CD4-positive, alpha-beta T cell treated with Interferon gamma for 1 hour (primary cell): ENCODE measurements around the gene ZNF675.
"Not testable (repeated sequence)": the region's sequence is repeated elsewhere in the genome, so short reads cannot be mapped to it uniquely, and the experiment has no call there.

Experiments
- DNase-seq: peaks from one replicate; pipeline ENCODE4 v3.0.0-alpha.2; 2020

The ZNF675 gene

DNA sequence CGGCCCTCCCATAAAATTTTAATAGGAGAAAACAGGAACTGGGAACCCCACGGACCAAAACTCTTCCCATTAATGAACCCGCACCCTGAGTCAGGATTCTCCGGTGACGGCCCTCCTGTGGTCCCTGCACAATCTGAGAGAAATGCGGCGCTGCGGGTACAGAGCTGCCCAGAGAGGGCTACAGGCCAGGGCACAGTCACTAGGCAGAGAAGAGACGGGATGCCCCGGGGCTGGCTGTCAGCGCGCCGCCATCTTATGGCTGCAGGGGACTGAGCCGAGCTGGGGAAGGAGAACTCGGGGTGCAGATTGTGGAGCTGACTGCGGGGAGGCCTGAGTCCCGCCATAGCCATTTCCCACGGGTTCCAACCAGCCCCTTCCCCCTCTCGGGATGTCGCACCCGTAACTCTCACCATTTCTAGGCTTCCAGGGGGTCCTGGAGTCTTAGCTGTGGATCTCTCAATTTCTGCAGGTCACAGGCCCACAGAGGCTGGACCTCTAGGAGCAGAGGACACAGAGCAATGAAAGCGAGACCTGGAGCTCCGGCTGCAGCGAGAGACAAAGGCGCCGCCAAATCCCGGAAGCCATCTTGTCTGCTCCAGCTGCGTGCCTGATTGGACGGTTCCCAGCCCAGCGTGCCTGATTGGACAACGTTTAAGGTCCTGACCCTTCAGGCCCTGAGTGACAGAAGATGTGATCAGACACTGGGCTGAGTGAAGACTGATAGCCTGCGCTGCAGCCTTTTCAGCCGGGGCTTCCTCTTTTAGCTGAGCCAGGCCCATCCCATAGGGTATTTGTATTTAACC, at the start of gene ZNF675:
Gene ZNF675, minus strand, starts transcription at position 592 of the 803 bp plus-strand sequence. Its CDS starts 179 bp downstream, at position 413.
- peak; percentile 91 for DNase-seq

DNA sequence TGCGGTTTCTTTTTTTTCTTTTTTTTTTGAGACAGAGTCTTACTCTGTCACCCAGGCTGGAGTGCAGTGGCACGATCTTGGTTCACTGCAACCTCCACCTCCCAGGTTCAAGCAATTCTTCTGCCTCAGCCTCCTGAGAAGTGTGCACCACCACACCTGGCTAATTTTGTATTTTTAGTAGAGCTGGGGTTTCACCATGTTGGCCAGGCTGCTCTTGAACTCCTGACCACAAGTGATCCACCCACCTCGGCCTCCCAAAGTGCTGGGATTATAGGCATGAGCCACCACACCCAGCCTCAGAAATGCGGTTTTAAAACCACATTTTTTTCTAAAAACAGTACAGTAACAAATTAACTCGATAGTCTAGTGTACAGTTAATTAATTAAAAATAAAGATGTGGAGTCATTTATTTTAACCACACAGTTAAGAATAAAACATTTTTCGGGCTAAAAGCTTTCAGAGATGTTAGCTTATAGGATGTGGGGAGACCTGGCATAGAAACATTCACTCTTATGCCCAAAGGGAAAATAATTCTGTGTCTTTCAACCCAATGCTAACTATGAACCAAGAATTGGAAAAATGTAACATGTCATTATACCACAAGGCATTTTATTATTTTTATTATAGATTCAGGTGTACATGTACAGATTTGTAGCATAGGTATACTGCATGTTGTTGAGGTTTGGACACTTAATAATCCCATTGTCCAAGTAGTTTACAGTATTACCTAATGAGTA, 43.9 kb upstream of the ZNF675 start:
- not testable (repeated sequence) for DNase-seq

DNA sequence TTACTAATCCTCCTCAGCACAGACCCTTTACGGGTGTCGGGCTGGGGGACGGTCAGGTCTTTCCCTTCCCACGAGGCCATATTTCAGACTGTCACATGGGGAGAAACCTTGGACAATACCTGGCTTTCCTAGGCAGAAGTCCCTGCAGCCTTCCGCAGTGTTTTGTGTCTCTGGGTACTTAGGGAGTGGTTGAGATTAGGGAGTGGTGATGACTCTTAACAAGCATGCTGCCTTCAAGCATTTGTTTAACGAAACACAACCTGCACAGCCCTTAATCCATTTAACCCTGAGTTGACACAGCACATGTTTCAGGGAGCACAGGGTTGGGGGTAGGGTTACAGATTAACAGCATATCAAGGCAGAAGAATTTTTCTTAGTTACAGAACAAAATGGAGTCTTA, 37.1 kb upstream of the ZNF675 start:
- not testable (repeated sequence) for DNase-seq

DNA sequence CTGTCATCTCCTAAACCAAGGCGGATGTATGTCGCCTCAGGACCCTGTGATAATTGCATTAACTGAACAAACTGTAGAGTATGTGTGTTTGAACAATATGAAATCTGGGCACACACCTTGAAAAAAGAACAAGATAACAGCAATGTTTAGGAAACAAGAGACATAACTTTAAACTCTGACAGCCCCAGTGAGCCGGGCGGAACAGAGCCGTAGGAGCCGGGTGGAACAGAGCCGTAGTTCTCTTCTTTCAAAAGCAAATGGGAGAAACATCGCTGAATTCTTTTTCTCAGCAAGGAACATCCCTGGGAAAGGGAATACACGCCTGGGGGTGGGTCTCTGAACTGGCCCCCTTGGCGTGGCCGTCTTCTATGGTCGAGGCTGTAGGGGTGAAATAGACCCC, 31.8 kb upstream of the ZNF675 start:
- no peak for DNase-seq

DNA sequence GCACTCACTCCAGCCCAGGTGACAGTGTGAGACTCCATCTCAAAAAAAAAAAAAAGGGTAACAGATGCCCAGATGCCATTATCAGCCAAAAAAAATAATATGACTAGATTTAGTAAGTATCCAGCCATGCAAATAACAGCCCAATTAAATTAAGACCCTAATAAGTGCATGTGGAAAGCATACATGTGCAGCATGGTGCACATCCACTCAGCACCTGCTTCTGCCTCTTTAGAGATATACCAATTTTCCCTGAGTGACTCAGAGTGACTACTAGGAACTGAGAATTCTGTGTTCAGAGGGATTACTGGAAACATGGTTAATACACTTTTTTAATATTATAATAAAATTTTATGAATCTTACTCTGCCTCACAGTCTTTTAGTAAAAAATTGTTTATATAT, 29.8 kb upstream of the ZNF675 start:
- no peak for DNase-seq

DNA sequence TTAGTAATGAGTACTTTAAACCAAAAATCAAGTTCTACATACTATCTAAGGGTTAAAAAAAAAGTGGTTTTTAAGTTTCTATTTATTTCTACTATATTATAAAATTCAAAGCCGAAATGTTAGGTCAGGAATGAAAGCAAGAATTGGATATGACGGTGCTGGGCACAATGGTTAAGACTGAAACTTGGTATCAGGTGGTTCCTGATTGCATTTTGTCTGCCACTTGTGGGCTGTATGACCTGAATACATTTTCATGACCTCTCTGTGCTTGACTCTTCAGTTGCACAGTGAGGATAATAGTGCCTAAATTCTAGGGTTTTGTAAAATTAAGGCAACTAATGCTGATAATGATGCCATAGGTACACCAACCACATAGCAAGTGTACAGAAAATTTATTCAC, 22.3 kb upstream of the ZNF675 start:
- no peak for DNase-seq

DNA sequence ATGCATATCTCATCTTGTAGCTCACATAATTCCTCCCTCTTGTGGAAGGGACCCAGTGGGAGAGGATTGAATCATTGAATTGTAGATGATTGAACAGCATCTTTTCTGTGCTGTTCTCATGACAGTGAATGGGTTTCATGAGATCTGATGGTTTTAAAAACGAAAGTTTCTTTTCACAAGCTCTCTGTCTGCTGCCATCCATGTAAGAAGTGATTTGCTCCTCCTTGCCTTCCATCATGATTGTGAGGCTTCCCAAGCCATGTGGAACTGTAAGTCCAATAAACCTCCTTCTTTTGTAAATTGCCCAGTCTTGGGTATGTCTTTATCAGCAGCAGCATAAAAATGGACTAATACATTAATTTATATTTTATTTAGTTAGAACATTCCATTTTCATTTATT, 19.6 kb upstream of the ZNF675 start:
- DNase-seq: no peak

- no peak for DNase-seq
Observed at GRCh38 chr19:23699521-23699860, 12.5 kb upstream of the ZNF675 start.

GRCh38 chr19:23698711-23699520, 11.9 kb upstream of the ZNF675 start:
- no peak for DNase-seq

DNA sequence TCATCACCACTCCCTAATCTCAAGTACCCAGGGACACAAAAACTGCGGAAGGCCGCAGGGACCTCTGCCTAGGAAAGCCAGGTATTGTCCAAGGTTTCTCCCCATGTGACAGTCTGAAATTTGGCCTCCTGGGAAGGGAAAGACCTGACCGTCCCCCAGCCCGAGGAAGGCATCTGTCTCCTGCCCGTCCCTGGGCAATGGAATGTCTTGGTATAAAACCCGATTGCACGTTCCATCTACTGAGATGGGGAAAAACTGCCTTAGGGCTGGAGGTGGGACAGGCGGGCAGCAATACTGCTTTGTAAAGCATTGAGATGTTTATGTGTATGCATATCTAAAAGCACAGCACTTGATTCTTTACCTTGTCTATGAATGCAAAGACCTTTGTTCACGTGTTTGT, 5.9 kb upstream of the ZNF675 start:
- not testable (repeated sequence) for DNase-seq

- DNase-seq: no peak
Observed at GRCh38 chr19:23673132-23673531, 13.9 kb downstream of the ZNF675 start.

- not testable (repeated sequence) for DNase-seq
Observed at GRCh38 chr19:23668606-23669005, 18.4 kb downstream of the ZNF675 start.

DNA sequence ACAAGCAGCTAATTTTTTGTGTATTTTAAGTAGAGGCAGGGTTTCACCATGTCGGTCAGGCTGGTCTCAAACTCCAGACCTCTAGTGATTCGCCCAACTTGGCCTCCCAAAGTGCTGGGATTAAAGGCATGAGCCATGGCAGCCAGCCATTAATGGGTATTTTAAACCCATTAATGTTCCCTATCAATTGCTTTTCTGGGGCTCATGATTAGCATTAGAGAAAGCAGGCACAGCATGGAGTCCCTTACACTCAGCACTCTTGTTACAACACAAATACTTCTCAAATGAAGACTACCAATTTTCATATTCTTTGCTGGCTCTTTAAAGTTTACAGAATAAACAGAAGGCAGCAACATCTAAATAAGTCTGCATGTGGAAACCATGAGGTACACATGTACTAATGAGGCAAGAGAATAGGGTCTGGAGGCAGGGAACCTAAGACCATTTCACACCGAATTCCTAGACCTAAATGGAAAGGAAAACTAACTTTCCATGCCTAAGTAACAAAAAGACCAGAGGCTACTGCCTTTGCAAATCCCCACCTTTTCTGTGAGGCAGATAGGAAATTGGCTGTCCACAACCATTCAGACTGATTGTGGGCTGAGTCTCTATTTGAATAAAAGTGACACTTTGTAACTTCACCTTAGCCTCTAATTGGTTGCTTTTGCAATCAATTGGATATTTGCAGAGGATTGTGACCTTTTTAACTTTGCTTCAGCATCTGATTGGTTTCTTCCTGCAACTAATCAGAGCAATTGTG, 21.2 kb downstream of the ZNF675 start:
- DNase-seq: no peak

DNA sequence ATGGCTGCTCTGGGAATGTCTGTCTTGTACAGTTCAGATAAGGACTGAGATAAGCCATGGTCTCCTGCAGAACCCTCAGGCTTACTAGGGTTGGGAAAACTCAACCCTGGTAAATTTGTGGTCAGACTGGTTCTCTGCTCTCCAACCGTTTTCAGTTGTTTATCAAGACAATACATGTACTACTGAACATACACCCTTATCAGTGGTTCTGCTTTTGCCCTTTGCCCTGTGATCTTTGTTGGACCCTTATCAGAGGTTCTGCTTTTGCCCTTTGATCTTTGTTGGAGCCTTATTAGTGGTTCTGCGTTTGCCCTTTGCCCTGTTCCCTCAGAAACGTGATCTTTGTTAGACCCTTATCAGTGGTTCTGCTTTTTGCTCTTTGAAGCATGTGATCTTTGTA, 37.2 kb downstream of the ZNF675 start:
- DNase-seq: not testable (repeated sequence)
